ENCODE results near the gene DNAJB2.

GRCh38 chr2:219304223-219304622, 25.1 kb downstream of the DNAJB2 start:
- no peak for TF ChIP-seq CTCF (conservative IDR thresholded peaks at IDR 0.05)
- TF ChIP-seq ZFX (IDR thresholded peaks at IDR 0.05), result no peak

All from C4-2B (cell line).